ENCODE data around the gene GPR4. TPM values are rescaled to one million over a fixed set of nuclear protein-coding genes. Genes with fewer than 3 reads are reported as not detected.
"Not testable (repeated sequence)": the region's sequence is repeated elsewhere in the genome, so short reads cannot be mapped to it uniquely, and the experiment has no call there.

Gene GPR4
- total RNA-seq, 1 donor from 2014 or later: 0.30 TPM

DNA sequence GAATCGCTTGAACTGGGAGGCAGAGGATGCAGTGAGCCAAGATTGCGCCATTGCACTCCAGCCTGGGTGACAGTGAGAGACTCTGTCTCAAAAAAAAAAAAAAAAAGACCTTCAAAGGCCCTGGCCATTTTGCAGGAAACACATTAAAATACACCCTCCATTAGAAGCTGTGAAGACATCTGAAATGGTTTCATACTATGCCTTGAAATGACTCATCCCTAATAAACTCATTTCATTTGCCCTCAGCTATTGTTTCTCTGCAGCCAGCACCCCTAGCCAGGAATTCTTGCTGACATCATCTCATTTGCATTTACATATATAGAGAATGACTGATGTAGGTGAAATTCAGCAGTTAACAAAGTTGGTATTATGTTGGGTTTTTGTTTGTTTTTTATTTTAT is 28.5 kb upstream of the GPR4 start:
- Histone ChIP-seq H3K27ac (ENCODE audit: low read depth, low read length) (peak overlapping the region; percentile 90), H4K20me1 (ENCODE audit: insufficient read depth, low read length) (no peaks in the 10 kb centered on the region), H3K9me3 (ENCODE audit: insufficient read depth, low read depth, low read length) (no peaks in the 10 kb centered on the region), H3K4me3 (ENCODE audit: insufficient read depth, low read depth, low read length) (no peak overlapping the region), H3K9ac (ENCODE audit: low read length) (no peak overlapping the region), H2AFZ (ENCODE audit: low read depth, low read length) (no peak overlapping the region), H3K79me2 (ENCODE audit: insufficient read depth, low read length) (no peaks in the 10 kb centered on the region), H3K27me3 (ENCODE audit: insufficient read depth, low read length) (no peaks in the 10 kb centered on the region), H3K4me1 (ENCODE audit: insufficient read depth, low read length) (peaks cover 10% of the 10 kb centered on the region), H3K4me2 (ENCODE audit: low read length) (peak overlapping the region; percentile 63), H3K36me3 (ENCODE audit: insufficient read depth, low read length) (no peaks in the 10 kb centered on the region)
- Mint-ChIP-seq H3K4me1 (ENCODE audit: low read depth, unreplicated experiment) (peaks cover 5% of the 10 kb centered on the region), H3K4me3 (ENCODE audit: unreplicated experiment) (no peak overlapping the region), H3K27ac (ENCODE audit: unreplicated experiment) (peak overlapping the region; percentile 84), H3K36me3 (ENCODE audit: low read depth, unreplicated experiment) (peaks cover 5% of the 10 kb centered on the region), H3K9me3 (ENCODE audit: unreplicated experiment) (no peaks in the 10 kb centered on the region), H3K27me3 (ENCODE audit: low read depth, unreplicated experiment) (no peaks in the 10 kb centered on the region)
- DNase-seq (ENCODE audit: low read depth) (peak; percentile 95), FAIRE-seq (peak; percentile 96)
- TF ChIP-seq EZH2 (IDR thresholded peaks at IDR 0.05; ENCODE audit: insufficient read depth, low read length): no peak
- TF ChIP-seq, protein P1, sequence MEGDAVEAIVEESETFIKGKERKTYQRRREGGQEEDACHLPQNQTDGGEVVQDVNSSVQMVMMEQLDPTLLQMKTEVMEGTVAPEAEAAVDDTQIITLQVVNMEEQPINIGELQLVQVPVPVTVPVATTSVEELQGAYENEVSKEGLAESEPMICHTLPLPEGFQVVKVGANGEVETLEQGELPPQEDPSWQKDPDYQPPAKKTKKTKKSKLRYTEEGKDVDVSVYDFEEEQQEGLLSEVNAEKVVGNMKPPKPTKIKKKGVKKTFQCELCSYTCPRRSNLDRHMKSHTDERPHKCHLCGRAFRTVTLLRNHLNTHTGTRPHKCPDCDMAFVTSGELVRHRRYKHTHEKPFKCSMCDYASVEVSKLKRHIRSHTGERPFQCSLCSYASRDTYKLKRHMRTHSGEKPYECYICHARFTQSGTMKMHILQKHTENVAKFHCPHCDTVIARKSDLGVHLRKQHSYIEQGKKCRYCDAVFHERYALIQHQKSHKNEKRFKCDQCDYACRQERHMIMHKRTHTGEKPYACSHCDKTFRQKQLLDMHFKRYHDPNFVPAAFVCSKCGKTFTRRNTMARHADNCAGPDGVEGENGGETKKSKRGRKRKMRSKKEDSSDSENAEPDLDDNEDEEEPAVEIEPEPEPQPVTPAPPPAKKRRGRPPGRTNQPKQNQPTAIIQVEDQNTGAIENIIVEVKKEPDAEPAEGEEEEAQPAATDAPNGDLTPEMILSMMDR (IDR thresholded peaks at IDR 0.05; ENCODE audit: insufficient read depth, low read depth, low read length): no peak

DNA sequence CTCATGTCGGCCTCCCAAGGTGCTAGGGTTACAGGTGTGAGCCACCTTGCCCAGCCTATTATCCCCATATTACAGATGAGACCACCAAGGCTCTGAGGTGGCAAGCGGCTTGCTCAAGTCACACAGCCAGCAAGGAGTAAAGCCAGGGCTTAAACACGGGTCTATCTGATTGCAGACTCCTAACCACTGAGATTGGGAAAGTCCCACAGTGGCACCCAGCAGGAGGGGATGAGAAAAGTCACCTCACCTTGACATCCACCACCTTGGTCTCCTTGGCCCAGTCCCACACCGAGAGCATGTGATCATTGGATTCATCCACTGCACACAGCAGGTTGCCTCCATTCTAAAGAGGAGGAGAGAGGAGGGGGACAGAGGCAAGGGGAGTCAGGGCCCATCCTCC is 27.7 kb upstream of the GPR4 start:
- no peak overlapping the region for H3K4me3 Mint-ChIP-seq (ENCODE audit: unreplicated experiment)
- Histone ChIP-seq H2AFZ (ENCODE audit: low read depth, low read length) (no peak overlapping the region), H3K4me1 (ENCODE audit: insufficient read depth, low read length) (peaks cover 10% of the 10 kb centered on the region), H3K9ac (ENCODE audit: low read length) (no peak overlapping the region), H3K36me3 (ENCODE audit: insufficient read depth, low read length) (no peaks in the 10 kb centered on the region), H3K27me3 (ENCODE audit: insufficient read depth, low read length) (no peaks in the 10 kb centered on the region), H4K20me1 (ENCODE audit: insufficient read depth, low read length) (no peaks in the 10 kb centered on the region), H3K9me3 (ENCODE audit: insufficient read depth, low read depth, low read length) (no peaks in the 10 kb centered on the region), H3K79me2 (ENCODE audit: insufficient read depth, low read length) (no peaks in the 10 kb centered on the region), H3K27ac (ENCODE audit: low read depth, low read length) (peak overlapping the region; percentile 90), H3K4me3 (ENCODE audit: insufficient read depth, low read depth, low read length) (no peak overlapping the region), H3K4me2 (ENCODE audit: low read length) (no peak overlapping the region)
- peaks cover 5% of the 10 kb centered on the region for H3K4me1 Mint-ChIP-seq (ENCODE audit: low read depth, unreplicated experiment)
- no peak for DNase-seq (ENCODE audit: low read depth)
- no peaks in the 10 kb centered on the region for H3K27me3 Mint-ChIP-seq (ENCODE audit: low read depth, unreplicated experiment)
- H3K27ac Mint-ChIP-seq (ENCODE audit: unreplicated experiment): no peak overlapping the region
- no peaks in the 10 kb centered on the region for H3K9me3 Mint-ChIP-seq (ENCODE audit: unreplicated experiment)
- peaks cover 5% of the 10 kb centered on the region for H3K36me3 Mint-ChIP-seq (ENCODE audit: low read depth, unreplicated experiment)
- TF ChIP-seq, protein P1 (IDR thresholded peaks at IDR 0.05; ENCODE audit: insufficient read depth, low read depth, low read length): no peak
- no peak for TF ChIP-seq EZH2 (IDR thresholded peaks at IDR 0.05; ENCODE audit: insufficient read depth, low read length)
- no peak for FAIRE-seq

DNA sequence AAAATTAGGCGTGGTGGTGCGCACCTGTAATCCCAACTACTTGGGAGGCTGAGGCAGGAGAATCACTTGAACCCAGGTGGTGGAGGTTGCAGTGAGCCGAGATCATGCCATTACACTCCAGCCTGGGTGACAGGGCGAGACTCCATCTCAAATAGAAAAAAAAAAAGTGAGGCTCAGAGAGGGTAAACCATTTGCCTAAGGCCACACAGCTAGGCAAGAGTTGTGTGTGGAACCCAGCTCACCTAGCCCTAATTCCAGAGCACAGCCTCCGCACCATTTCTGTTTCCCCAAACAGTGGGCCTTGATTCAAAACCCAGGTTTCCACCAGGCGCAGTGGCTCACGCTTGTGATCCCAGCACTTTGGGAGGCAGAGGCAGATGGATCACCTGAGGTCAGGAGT is 26.2 kb upstream of the GPR4 start:
- not testable (repeated sequence) for H3K4me2 ChIP-seq (ENCODE audit: low read length); H3K9me3 Mint-ChIP-seq (ENCODE audit: unreplicated experiment); H3K79me2 ChIP-seq (ENCODE audit: insufficient read depth, low read length); H3K9me3 ChIP-seq (ENCODE audit: insufficient read depth, low read depth, low read length); H4K20me1 ChIP-seq (ENCODE audit: insufficient read depth, low read length); H3K36me3 ChIP-seq (ENCODE audit: insufficient read depth, low read length); H3K27ac Mint-ChIP-seq (ENCODE audit: unreplicated experiment); H3K9ac ChIP-seq (ENCODE audit: low read length); H3K4me1 Mint-ChIP-seq (ENCODE audit: low read depth, unreplicated experiment); H2AFZ ChIP-seq (ENCODE audit: low read depth, low read length); H3K27me3 ChIP-seq (ENCODE audit: insufficient read depth, low read length); H3K4me3 Mint-ChIP-seq (ENCODE audit: unreplicated experiment); DNase-seq (ENCODE audit: low read depth); H3K4me3 ChIP-seq (ENCODE audit: insufficient read depth, low read depth, low read length); H3K27ac ChIP-seq (ENCODE audit: low read depth, low read length); H3K27me3 Mint-ChIP-seq (ENCODE audit: low read depth, unreplicated experiment); H3K36me3 Mint-ChIP-seq (ENCODE audit: low read depth, unreplicated experiment); FAIRE-seq
- H3K4me1 ChIP-seq (ENCODE audit: insufficient read depth, low read length): peaks cover 10% of the 10 kb centered on the region

Data from astrocyte (in vitro differentiated cells and primary cell).